H1 (cell line): Measurements from ENCODE around the gene CCNC. TPM values are rescaled to one million over a fixed set of nuclear protein-coding genes. Genes with fewer than 3 reads are reported as not detected.

Experiments used
- BACH1 ChIP-seq: IDR thresholded peaks from 2 replicates; pipeline ENCODE4 v1.6.1; 2012; ENCODE audit warnings: low read length, improper control_type of control experiment
- BCL11A ChIP-seq, 2 experiments: IDR thresholded peaks; one replicate each; pipeline ENCODE4 v1.6.1; 2011; ENCODE audit warnings: low read depth in 2 of 2, low read length in 2 of 2, mild to moderate bottlenecking in 2 of 2
- CREB1 ChIP-seq: IDR thresholded peaks from 2 replicates; pipeline ENCODE4 v1.6.1; 2012; ENCODE audit warnings: inconsistent platforms
- EP300 ChIP-seq, 2 experiments: IDR thresholded peaks; 1 replicate in 1 of 2; 2 replicates in 1 of 2; pipeline ENCODE4 v1.6.1; 2011 to 2012; ENCODE audit warnings: low read depth in 2 of 2, low read length in 2 of 2, mild to moderate bottlenecking in 2 of 2, borderline replicate concordance in 1 of 2, inconsistent platforms in 1 of 2, moderate library complexity in 1 of 2
- EZH2 ChIP-seq: fragments of 200-600 bp; sonication (generic); IDR thresholded peaks from 2 replicates; pipeline ENCODE4 v1.7.1; 2012; ENCODE audit warnings: low read depth, mild to moderate bottlenecking, moderate library complexity, low read length, inconsistent platforms; ENCODE audit not compliant: severe bottlenecking
- HDAC2 ChIP-seq, 2 experiments: fragments of 300-600 bp in 1 of 2; sonication (generic) in 1 of 2; IDR thresholded peaks; 2 replicates each; pipeline ENCODE4 v1.6.1; 2011 to 2012; ENCODE audit warnings: low read depth in 2 of 2, low read length in 2 of 2, mild to moderate bottlenecking in 2 of 2, moderate library complexity in 2 of 2, borderline replicate concordance in 1 of 2, inconsistent platforms in 1 of 2
- JUND ChIP-seq: IDR thresholded peaks from 2 replicates; pipeline ENCODE4 v1.6.1; 2011; ENCODE audit warnings: mild to moderate bottlenecking, improper control_type of control experiment, low read length
- KDM5A ChIP-seq: fragments of 200-600 bp; IDR thresholded peaks from 2 replicates; pipeline ENCODE4 v1.7.1; 2012; ENCODE audit warnings: mild to moderate bottlenecking, low read length, inconsistent platforms, mixed read lengths
- NANOG ChIP-seq: IDR thresholded peaks from 2 replicates; pipeline ENCODE4 v1.6.1; 2011; ENCODE audit warnings: low read length, low read depth, mild to moderate bottlenecking, inconsistent platforms; ENCODE audit not compliant: insufficient read depth, poor library complexity, severe bottlenecking
- POLR2A ChIP-seq, 2 experiments: IDR thresholded peaks; 1 replicate in 1 of 2; 2 replicates in 1 of 2; pipeline ENCODE4 v1.6.1; 2011; ENCODE audit warnings: low read depth in 2 of 2, low read length in 2 of 2, mild to moderate bottlenecking in 2 of 2; ENCODE audit errors: control extremely low read depth in 1 of 2
- RXRA ChIP-seq: IDR thresholded peaks from 2 replicates; pipeline ENCODE4 v1.6.1; 2011; ENCODE audit warnings: low read depth, mild to moderate bottlenecking, low read length, moderate library complexity; ENCODE audit not compliant: insufficient read depth
- SAP30 ChIP-seq: fragments of 300-600 bp; sonication (generic); IDR thresholded peaks from 2 replicates; pipeline ENCODE4 v1.7.1; 2012; ENCODE audit warnings: low read length, moderate library complexity, mild to moderate bottlenecking, inconsistent platforms; ENCODE audit not compliant: insufficient read depth, insufficient replicate concordance
- SIN3A ChIP-seq, 2 experiments: IDR thresholded peaks in 1 of 2; conservative IDR thresholded peaks in 1 of 2; 2 replicates each; pipeline ENCODE4 v1.6.1; 2011 to 2012; ENCODE audit warnings: low read length in 2 of 2, improper control_type of control experiment in 1 of 2, low read depth in 1 of 2, mild to moderate bottlenecking in 1 of 2
- SP1 ChIP-seq: IDR thresholded peaks from 2 replicates; pipeline ENCODE4 v1.6.1; 2011; ENCODE audit warnings: low read depth, low read length
- TAF7 ChIP-seq: optimal IDR thresholded peaks from 2 replicates; pipeline ENCODE3; 2011; ENCODE audit warnings: low read depth, mild to moderate bottlenecking, inconsistent platforms, low read length, moderate library complexity, borderline replicate concordance
- TBP ChIP-seq: IDR thresholded peaks from 2 replicates; pipeline ENCODE4 v1.6.1; 2011; ENCODE audit warnings: low read depth, low read length, improper control_type of control experiment
- YY1 ChIP-seq: IDR thresholded peaks from 2 replicates; pipeline ENCODE4 v1.6.1; 2011; ENCODE audit warnings: low read depth, mild to moderate bottlenecking, low read length
- polyA plus RNA-seq, 7 experiments: library from polyadenylated mRNA; depleted of rRNA in 3 of 7; stranded (reverse) in 5 of 7; unstranded in 2 of 7; fragments of >200 nt in 5 of 7; fragments of 200-250 nt in 2 of 7; gene quantifications; 1 replicate in 5 of 7; 2 replicates in 1 of 7; 4 replicates in 1 of 7; pipeline versions ENCODE4 v1.2.1 to v1.2.3, GENCODE V29; 2011 to 2013; ENCODE audit warnings: missing spikeins in 2 of 7, mixed read lengths in 2 of 7
- total RNA-seq: library from RNA; stranded (reverse); fragmentation: NEBNext Ultra II Directional; extraction: Animal tissue kit (Norgen Biotek cat#: 25700); gene quantifications from 2 replicates; pipeline ENCODE4 v1.2.1, GENCODE V29; 2021
- TF ChIP-seq, protein P1 (sequence below): IDR thresholded peaks from 2 replicates; pipeline ENCODE4 v1.6.1; 2012; ENCODE audit warnings: low read length, inconsistent platforms
- TF ChIP-seq, protein P2 (sequence below): IDR thresholded peaks from 2 replicates; pipeline ENCODE4 v1.6.1; 2012; ENCODE audit warnings: inconsistent platforms
- TF ChIP-seq, protein P3 (sequence below): IDR thresholded peaks from 2 replicates; pipeline ENCODE4 v1.6.1; 2011; ENCODE audit warnings: low read depth, mild to moderate bottlenecking, low read length; ENCODE audit not compliant: insufficient read depth

CCNC gene
- total and polyA plus RNA-seq, 2 of the 8 experiments (the other 6 are each of a cell fraction or from before 2014, with no cell fraction given), result 45.4 to 107 TPM

DNA sequence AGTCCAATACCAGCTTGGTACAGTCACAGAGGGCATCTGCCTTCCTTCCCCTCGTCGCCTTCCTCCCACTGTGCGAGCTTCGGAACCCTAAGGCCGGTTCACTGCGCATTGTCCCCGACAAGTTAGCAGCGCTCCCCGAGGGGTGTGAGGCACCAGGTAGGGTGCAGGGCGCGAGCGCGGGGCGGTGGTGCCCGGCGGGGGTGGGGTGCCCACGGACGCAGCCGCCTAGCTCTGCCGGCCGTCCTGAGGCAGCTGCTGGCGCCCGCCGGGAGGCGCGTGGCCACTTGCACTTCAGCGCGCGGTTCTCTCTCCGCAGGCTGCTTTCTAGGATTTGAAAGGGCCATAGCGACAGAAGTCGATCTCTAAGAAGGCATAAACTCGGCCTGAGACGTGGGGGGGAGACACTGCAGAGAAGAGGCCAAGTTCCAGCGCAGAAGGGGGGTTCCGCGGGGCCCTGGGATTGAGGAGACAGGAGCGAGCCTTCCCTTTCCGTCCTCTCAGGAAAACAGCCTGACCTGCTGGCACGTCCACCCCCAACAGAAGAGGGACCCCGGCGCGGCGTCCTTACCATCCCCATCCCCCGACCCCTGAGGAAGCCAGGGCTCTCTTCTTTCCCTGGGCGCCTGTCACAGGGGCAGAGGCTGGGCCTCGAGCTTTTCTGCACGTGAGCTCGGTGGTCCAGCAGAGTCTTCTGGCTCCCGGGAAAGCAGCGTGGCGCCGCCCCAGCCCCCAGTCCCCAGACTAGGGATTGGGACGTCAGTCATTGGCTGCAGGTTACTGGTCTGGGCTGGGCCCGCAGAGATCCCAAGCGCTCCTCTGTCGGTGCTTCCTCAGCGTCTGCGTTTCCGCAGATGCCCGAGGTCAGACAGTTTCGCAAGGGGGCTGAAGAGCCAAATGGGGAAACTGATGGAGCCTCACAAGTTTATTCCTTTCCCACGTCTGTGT lies 22.5 kb upstream of the CCNC start (continued):
- no peak for TF ChIP-seq RXRA
- no peak for TF ChIP-seq SIN3A (conservative IDR thresholded peaks at IDR 0.05 in 1 of 2, IDR thresholded peaks at IDR 0.05 in 1 of 2; ENCODE audit: low read depth in 1 of 2, low read length in 2 of 2)
- TF ChIP-seq TBP, result no peak
- no peak for TF ChIP-seq KDM5A
- TF ChIP-seq CREB1, result no peak
- no peak for TF ChIP-seq POLR2A (IDR thresholded peaks at IDR 0.05; ENCODE audit: control extremely low read depth in 1 of 2, low read depth in 2 of 2, low read length in 2 of 2)
- no peak for TF ChIP-seq YY1
- TF ChIP-seq SAP30, result no peak
- peak; percentile 97 for TF ChIP-seq EZH2
- TF ChIP-seq, protein P1, sequence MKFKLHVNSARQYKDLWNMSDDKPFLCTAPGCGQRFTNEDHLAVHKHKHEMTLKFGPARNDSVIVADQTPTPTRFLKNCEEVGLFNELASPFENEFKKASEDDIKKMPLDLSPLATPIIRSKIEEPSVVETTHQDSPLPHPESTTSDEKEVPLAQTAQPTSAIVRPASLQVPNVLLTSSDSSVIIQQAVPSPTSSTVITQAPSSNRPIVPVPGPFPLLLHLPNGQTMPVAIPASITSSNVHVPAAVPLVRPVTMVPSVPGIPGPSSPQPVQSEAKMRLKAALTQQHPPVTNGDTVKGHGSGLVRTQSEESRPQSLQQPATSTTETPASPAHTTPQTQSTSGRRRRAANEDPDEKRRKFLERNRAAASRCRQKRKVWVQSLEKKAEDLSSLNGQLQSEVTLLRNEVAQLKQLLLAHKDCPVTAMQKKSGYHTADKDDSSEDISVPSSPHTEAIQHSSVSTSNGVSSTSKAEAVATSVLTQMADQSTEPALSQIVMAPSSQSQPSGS, result no peak
- no peak for TF ChIP-seq JUND
- TF ChIP-seq, protein P2, sequence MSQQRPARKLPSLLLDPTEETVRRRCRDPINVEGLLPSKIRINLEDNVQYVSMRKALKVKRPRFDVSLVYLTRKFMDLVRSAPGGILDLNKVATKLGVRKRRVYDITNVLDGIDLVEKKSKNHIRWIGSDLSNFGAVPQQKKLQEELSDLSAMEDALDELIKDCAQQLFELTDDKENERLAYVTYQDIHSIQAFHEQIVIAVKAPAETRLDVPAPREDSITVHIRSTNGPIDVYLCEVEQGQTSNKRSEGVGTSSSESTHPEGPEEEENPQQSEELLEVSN, result peak; percentile 81
- TF ChIP-seq, protein P3, sequence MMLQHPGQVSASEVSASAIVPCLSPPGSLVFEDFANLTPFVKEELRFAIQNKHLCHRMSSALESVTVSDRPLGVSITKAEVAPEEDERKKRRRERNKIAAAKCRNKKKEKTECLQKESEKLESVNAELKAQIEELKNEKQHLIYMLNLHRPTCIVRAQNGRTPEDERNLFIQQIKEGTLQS, result no peak
- TF ChIP-seq SP1, result no peak
- TF ChIP-seq HDAC2 (IDR thresholded peaks at IDR 0.05; ENCODE audit: borderline replicate concordance in 1 of 2, low read depth in 2 of 2, low read length in 2 of 2), result no peak
- no peak for TF ChIP-seq EP300 (IDR thresholded peaks at IDR 0.05; ENCODE audit: borderline replicate concordance in 1 of 2, low read depth in 2 of 2, low read length in 2 of 2)
- TF ChIP-seq BCL11A (IDR thresholded peaks at IDR 0.05; ENCODE audit: low read depth in 2 of 2, low read length in 2 of 2), result no peak
- no peak for TF ChIP-seq BACH1
- no peak for TF ChIP-seq TAF7
- TF ChIP-seq NANOG, result no peak
